NCI-H2171 treated with DMSO at 0.1 percent for 48 hours (cell line): ENCODE results near the gene N4BP2.
"Not testable (repeated sequence)": the region's sequence is repeated elsewhere in the genome, so short reads cannot be mapped to it uniquely, and the experiment has no call there.

ENCODE experiments used
- DNase-seq: peaks from one replicate; lab custom pipeline; 2025; lab: John Stamatoyannopoulos, UW

N4BP2 gene

GRCh38 chr4:40056716-40057585, at the start of gene N4BP2:
TSS of gene N4BP2 (plus strand) at chr4:40056850. CDS start at chr4:40097341, 40,491 bp downstream.
- DNase-seq = peak; percentile 68

GRCh38 chr4:40016007-40016406, 40.6 kb upstream of the N4BP2 start:
- no peak for DNase-seq

- no peak for DNase-seq
Measured at GRCh38 chr4:40020221-40020620, 36.4 kb upstream of the N4BP2 start.

GRCh38 chr4:40021116-40021515, 35.5 kb upstream of the N4BP2 start:
- not testable (repeated sequence) for DNase-seq

- DNase-seq = not testable (repeated sequence)
Measured at GRCh38 chr4:40024049-40024448, 32.6 kb upstream of the N4BP2 start.

GRCh38 chr4:40032785-40033184, 23.9 kb upstream of the N4BP2 start:
- DNase-seq = no peak

GRCh38 chr4:40033613-40034012, 23.0 kb upstream of the N4BP2 start:
- DNase-seq = no peak

- DNase-seq = no peak
Measured at GRCh38 chr4:40038977-40039376, 17.7 kb upstream of the N4BP2 start.

GRCh38 chr4:40040908-40041307, 15.7 kb upstream of the N4BP2 start:
- DNase-seq = no peak

- DNase-seq = no peak
Measured at GRCh38 chr4:40043786-40044185, 12.9 kb upstream of the N4BP2 start.

- no peak for DNase-seq
Measured at GRCh38 chr4:40046311-40046980, 10.2 kb upstream of the N4BP2 start.

GRCh38 chr4:40053161-40053560, 3.5 kb upstream of the N4BP2 start:
- DNase-seq = no peak

- no peak for DNase-seq
Measured at GRCh38 chr4:40055511-40055862, 1.2 kb upstream of the N4BP2 start.

- DNase-seq = peak; percentile 41
Measured at GRCh38 chr4:40055863-40056715, 561 bp upstream of the N4BP2 start.

- DNase-seq = peak; percentile 86
Measured at GRCh38 chr4:40057586-40058091, 989 bp downstream of the N4BP2 start.

- DNase-seq = no peak
Measured at GRCh38 chr4:40058121-40058520, 1.5 kb downstream of the N4BP2 start.

GRCh38 chr4:40058854-40059253, 2.2 kb downstream of the N4BP2 start:
- DNase-seq = no peak

- DNase-seq = no peak
Measured at GRCh38 chr4:40059362-40059761, 2.7 kb downstream of the N4BP2 start.

- DNase-seq = no peak
Measured at GRCh38 chr4:40065010-40065409, 8.4 kb downstream of the N4BP2 start.

GRCh38 chr4:40066651-40067050, 10.0 kb downstream of the N4BP2 start:
- DNase-seq = no peak

GRCh38 chr4:40070387-40070786, 13.7 kb downstream of the N4BP2 start:
- no peak for DNase-seq

GRCh38 chr4:40086421-40086820, 29.8 kb downstream of the N4BP2 start:
- DNase-seq = no peak
